ENCODE data around the gene PLOD3. TPM values are rescaled to one million over a fixed set of nuclear protein-coding genes. Genes with fewer than 3 reads are reported as not detected.

PLOD3 gene
- polyA plus RNA-seq, 1 experiment: 187 TPM

- H3K36me3 ChIP-seq (ENCODE audit: control insufficient read depth, insufficient read depth, low read length): peaks cover 15% of the 10 kb centered on the region
- DNase-seq (ENCODE audit: low read depth): no peak
- H3K4me3 ChIP-seq (ENCODE audit: low read depth, low read length): peak overlapping the region; percentile 63
- POLR2A ChIA-PET: no interaction called here
- CTCF ChIA-PET: interaction anchor here (0.6 to 2.7 kb wide), 9 partner anchors 11 to 79 kb away, joined by 3 to 14 read pairs (median 5); no protein-coding TSS in a partner anchor
- no peak for TF ChIP-seq CTCF (IDR thresholded peaks at IDR 0.05; ENCODE audit: insufficient read depth, low read depth, low read length)
- H3K27me3 ChIP-seq (ENCODE audit: control insufficient read depth, insufficient read depth, low read length): no peaks in the 10 kb centered on the region
These were observed 1.2 kb downstream of the PLOD3 start for GRCh38 chr7:101216001-101216859.

GRCh38 chr7:101212014-101212413, 5.4 kb downstream of the PLOD3 start:
- Histone ChIP-seq H3K36me3 (ENCODE audit: control insufficient read depth, insufficient read depth, low read length) (peaks cover 34% of the 10 kb centered on the region), H3K4me3 (ENCODE audit: low read depth, low read length) (no peak overlapping the region), H3K27me3 (ENCODE audit: control insufficient read depth, insufficient read depth, low read length) (no peaks in the 10 kb centered on the region)
- POLR2A ChIA-PET: no interaction called here
- no peak for DNase-seq (ENCODE audit: low read depth)
- CTCF ChIA-PET: interaction anchor here (0.9 kb wide), 1 partner anchor 17 kb away, joined by 4 read pairs; no protein-coding TSS in a partner anchor
- no peak for TF ChIP-seq CTCF (IDR thresholded peaks at IDR 0.05; ENCODE audit: insufficient read depth, low read depth, low read length)

GRCh38 chr7:101211501-101211900, 5.9 kb downstream of the PLOD3 start:
- peaks cover 34% of the 10 kb centered on the region for H3K36me3 ChIP-seq (ENCODE audit: control insufficient read depth, insufficient read depth, low read length)
- POLR2A ChIA-PET: no interaction called here
- no peak overlapping the region for H3K4me3 ChIP-seq (ENCODE audit: low read depth, low read length)
- no peaks in the 10 kb centered on the region for H3K27me3 ChIP-seq (ENCODE audit: control insufficient read depth, insufficient read depth, low read length)
- CTCF ChIA-PET: interaction anchor here (0.9 to 1.4 kb wide), 3 partner anchors 17 to 33 kb away, joined by 3 to 4 read pairs (median 4); no protein-coding TSS in a partner anchor
- TF ChIP-seq CTCF (IDR thresholded peaks at IDR 0.05; ENCODE audit: insufficient read depth, low read depth, low read length): no peak
- no peak for DNase-seq (ENCODE audit: low read depth)

- no peak for DNase-seq (ENCODE audit: low read depth)
- POLR2A ChIA-PET: no interaction called here
- Histone ChIP-seq H3K27me3 (ENCODE audit: control insufficient read depth, insufficient read depth, low read length) (no peaks in the 10 kb centered on the region), H3K36me3 (ENCODE audit: control insufficient read depth, insufficient read depth, low read length) (peaks cover 32% of the 10 kb centered on the region), H3K4me3 (ENCODE audit: low read depth, low read length) (no peak overlapping the region)
- TF ChIP-seq CTCF (IDR thresholded peaks at IDR 0.05; ENCODE audit: insufficient read depth, low read depth, low read length): no peak
- CTCF ChIA-PET: interaction anchor here (1.1 to 1.4 kb wide), 2 partner anchors 18 to 34 kb away, joined by 3 to 4 read pairs; no protein-coding TSS in a partner anchor
These were observed 7.2 kb downstream of the PLOD3 start for GRCh38 chr7:101210143-101210542.

- peaks cover 32% of the 10 kb centered on the region for H3K36me3 ChIP-seq (ENCODE audit: control insufficient read depth, insufficient read depth, low read length)
- DNase-seq (ENCODE audit: low read depth): no peak
- ChIA-PET CTCF (interaction anchor here (1.1 to 1.3 kb wide), 2 partner anchors 16 to 315 kb away, joined by 4 read pairs; no protein-coding TSS in a partner anchor), POLR2A (no interaction called here)
- H3K27me3 ChIP-seq (ENCODE audit: control insufficient read depth, insufficient read depth, low read length): no peaks in the 10 kb centered on the region
- no peak overlapping the region for H3K4me3 ChIP-seq (ENCODE audit: low read depth, low read length)
- no peak for TF ChIP-seq CTCF (IDR thresholded peaks at IDR 0.05; ENCODE audit: insufficient read depth, low read depth, low read length)
These were observed 8.6 kb downstream of the PLOD3 start for GRCh38 chr7:101208794-101209193.

Data from BJ (cell line).